PC-9 (cell line): ENCODE measurements around the gene PHAF1. TPM values are rescaled to one million over a fixed set of nuclear protein-coding genes. Genes with fewer than 3 reads are reported as not detected.
A peak's percentile ranks its signal among the peaks of the same experiment; 100 is the strongest.

ENCODE experiments used
- BruUV-seq: library from RNA; stranded (reverse); fragments of 400-500 nt; replicated peaks from 2 replicates; lab custom pipeline; 2021; lab: Mats Ljungman, UMichigan
- CTCF ChIA-PET: fragments of 300-600 bp; sonication (Branson Sonifier 250); formaldehyde crosslinking; loops from one replicate; lab custom pipeline; 2022; ENCODE audit warnings: antibody characterized with exemption; lab: Charles Lee
- POLR2A ChIA-PET: fragments of 300-600 bp; sonication (Branson Sonifier 250); formaldehyde crosslinking; loops from one replicate; lab custom pipeline; 2022; ENCODE audit warnings: antibody characterized with exemption; ENCODE audit not compliant: unreplicated experiment; lab: Charles Lee
- DNase-seq, 2 experiments: peaks; one replicate each; pipeline versions ENCODE4 v3.0.0 to v3.0.0-alpha.2; 2015 to 2022; ENCODE audit warnings: mixed read lengths in 1 of 2
- H2AFZ ChIP-seq: fragments of 200-600 bp; sonication (generic); 2 replicates; pipeline ENCODE4 v1.8.1; 2017; ENCODE audit warnings: antibody characterized with exemption
- H3F3A ChIP-seq: fragments of 200-600 bp; sonication (generic); 2 replicates; pipeline ENCODE4 v1.8.1; 2017; ENCODE audit warnings: antibody characterized with exemption, mild to moderate bottlenecking, low read depth; ENCODE audit not compliant: insufficient read depth
- H3K27ac ChIP-seq: fragments of 200-600 bp; sonication (generic); 2 replicates; pipeline ENCODE4 v1.6.1; 2016; ENCODE audit warnings: mixed run types
- H3K27me3 ChIP-seq: fragments of 200-600 bp; sonication (generic); 2 replicates; pipeline ENCODE4 v1.6.1; 2016; ENCODE audit warnings: low read depth, mixed run types; ENCODE audit not compliant: insufficient read depth
- H3K36me3 ChIP-seq: fragments of 200-600 bp; sonication (generic); 2 replicates; pipeline ENCODE4 v1.6.1; 2016; ENCODE audit warnings: low read depth, mixed run types
- H3K4me1 ChIP-seq: fragments of 200-600 bp; sonication (generic); replicated peaks from 2 replicates; pipeline ENCODE4 v1.6.1; 2016; ENCODE audit warnings: mixed run types; ENCODE audit not compliant: insufficient read depth
- H3K4me2 ChIP-seq: fragments of 200-600 bp; sonication (generic); 2 replicates; pipeline ENCODE4 v1.6.1; 2017; ENCODE audit warnings: mixed run types
- H3K4me3 ChIP-seq: fragments of 200-600 bp; sonication (generic); 2 replicates; pipeline ENCODE4 v1.6.1; 2016; ENCODE audit warnings: mixed run types
- H3K79me2 ChIP-seq: fragments of 200-600 bp; sonication (generic); 2 replicates; pipeline ENCODE4 v1.6.1; 2017; ENCODE audit warnings: low read depth, mixed run types
- H3K9me2 ChIP-seq: fragments of 200-600 bp; sonication (generic); 2 replicates; pipeline ENCODE4 v1.8.1; 2017; ENCODE audit warnings: mild to moderate bottlenecking; ENCODE audit not compliant: insufficient read depth
- H3K9me3 ChIP-seq: fragments of 200-600 bp; sonication (generic); 2 replicates; pipeline ENCODE4 v1.8.1; 2016; ENCODE audit warnings: low read depth; ENCODE audit not compliant: insufficient read depth
- H4K20me1 ChIP-seq: fragments of 200-600 bp; sonication (generic); 2 replicates; pipeline ENCODE4 v1.8.1; 2017; ENCODE audit not compliant: insufficient read depth
- CTCF ChIP-seq: fragments of 200-600 bp; sonication (generic); conservative IDR thresholded peaks from 2 replicates; pipeline ENCODE4 v1.6.1; 2017; ENCODE audit warnings: mixed run types, antibody characterized with exemption, mild to moderate bottlenecking, moderate library complexity
- EZH2 ChIP-seq: fragments of 200-600 bp; sonication (generic); IDR thresholded peaks from 2 replicates; pipeline ENCODE4 v1.8.0; 2017; ENCODE audit warnings: antibody characterized with exemption, low read depth
- intact Hi-C: fragments of 100-400 bp; cut with micrococcal nuclease; formaldehyde crosslinking; loops from one replicate; pipeline ENCODE4 v1.10.0; 2022; ENCODE audit not compliant: unreplicated experiment
- total RNA-seq: library from RNA; stranded (reverse); gene quantifications from 2 replicates; pipeline ENCODE4 v1.2.3, GENCODE V29; 2021

The PHAF1 gene
- total RNA-seq, 1 experiment from 2014 or later = 19.5 TPM

GRCh38 chr16:67184995-67185650 is 75.4 kb downstream of the PHAF1 start:
- no peaks in the 10 kb centered on the region for H3K27me3 ChIP-seq
- H3K36me3 ChIP-seq = no peaks in the 10 kb centered on the region
- H3K4me3 ChIP-seq = peak overlapping the region; percentile 67; the same call in 1 of the 2 replicates
- TF ChIP-seq CTCF (peak; percentile 58), EZH2 (no peak)
- peak; percentile 52 to 77 for DNase-seq
- no peak overlapping the region for H2AFZ ChIP-seq
- no peaks in the 10 kb centered on the region for H4K20me1 ChIP-seq
- peaks cover 36% of the 10 kb centered on the region for H3K4me1 ChIP-seq
- H3K9me3 ChIP-seq = no peaks in the 10 kb centered on the region
- ChIA-PET POLR2A (no interaction called here), CTCF (interaction anchor here (1.2 kb wide), 1 partner anchor 167 kb away, joined by 4 read pairs; no protein-coding TSS in a partner anchor)
- H3F3A ChIP-seq = peaks cover 20% of the 10 kb centered on the region; the same call in 1 of the 2 replicates
- peaks cover 16% of the 10 kb centered on the region for H3K79me2 ChIP-seq
- H3K9me2 ChIP-seq = no peaks in the 10 kb centered on the region
- no peak overlapping the region for H3K27ac ChIP-seq
- BruUV-seq = no TSS peak
- peak overlapping the region; percentile 84 for H3K4me2 ChIP-seq
- intact Hi-C loops = loop anchor here (2.0 kb wide), 1 partner anchor 72 kb away; no protein-coding TSS in a partner anchor

DNA sequence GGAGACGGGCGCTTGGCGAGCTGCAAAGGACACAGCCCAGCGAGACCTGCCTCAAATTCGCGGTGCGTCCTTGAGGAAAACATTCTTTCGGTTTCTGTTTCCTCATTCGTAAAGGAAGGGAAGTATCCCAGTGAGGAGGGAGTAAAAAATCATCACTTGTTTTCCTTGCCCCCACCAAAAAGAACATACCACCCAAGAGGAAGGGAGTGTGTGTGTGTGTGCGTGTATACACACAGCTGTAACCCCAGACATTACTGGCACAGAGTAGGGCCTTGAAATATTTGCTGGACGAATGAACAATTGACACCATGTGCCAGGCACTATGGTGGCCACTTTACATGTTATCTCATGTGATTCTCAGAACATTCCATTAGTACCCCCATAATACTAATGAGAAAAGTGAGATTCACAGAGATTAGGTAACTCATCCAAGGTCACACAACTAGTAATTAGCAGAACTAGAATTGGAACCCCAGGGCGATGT is 76.0 kb downstream of the PHAF1 start:
- Histone ChIP-seq H3K36me3 (no peaks in the 10 kb centered on the region), H3K27ac (no peak overlapping the region), H3K4me1 (peaks cover 36% of the 10 kb centered on the region), H3K79me2 (peaks cover 16% of the 10 kb centered on the region), H3K9me2 (no peaks in the 10 kb centered on the region), H3K9me3 (no peaks in the 10 kb centered on the region), H3K4me3 (no peak overlapping the region), H4K20me1 (no peaks in the 10 kb centered on the region), H3K27me3 (no peaks in the 10 kb centered on the region), H2AFZ (no peak overlapping the region), H3K4me2 (0 out of 2 replicates have a peak overlapping the region, but pooled peaks have one; percentile 84), H3F3A (peaks cover 20% of the 10 kb centered on the region; the same call in 1 of the 2 replicates)
- no peak for TF ChIP-seq EZH2
- TF ChIP-seq CTCF = no peak
- DNase-seq = no peak
- ChIA-PET CTCF (interaction anchor here (1.2 kb wide), 1 partner anchor 168 kb away, joined by 4 read pairs; no protein-coding TSS in a partner anchor), POLR2A (no interaction called here)
- intact Hi-C loops = loop anchor here (2.0 kb wide), 1 partner anchor 73 kb away; no protein-coding TSS in a partner anchor
- BruUV-seq = no TSS peak

DNA sequence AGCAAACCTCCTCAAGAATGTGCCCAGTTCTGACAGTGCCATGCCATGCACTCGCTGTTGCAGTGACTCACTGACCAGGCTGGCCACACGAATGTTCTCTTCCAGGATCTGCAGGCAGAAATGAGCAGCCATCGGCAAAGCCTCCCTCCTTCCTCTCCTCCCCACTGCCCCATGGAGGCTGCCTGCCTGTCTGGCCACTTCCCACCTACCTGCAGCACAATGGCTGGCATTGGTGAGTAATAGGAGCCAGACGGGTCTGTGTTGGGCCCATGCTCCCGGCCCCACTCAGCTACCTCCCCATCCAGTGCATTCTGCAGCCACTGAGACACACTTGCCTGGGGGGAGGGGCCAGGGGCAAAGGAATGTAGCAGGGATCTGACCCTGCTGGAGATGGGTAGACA is 76.8 kb downstream of the PHAF1 start:
- Histone ChIP-seq H3K9me3 (no peaks in the 10 kb centered on the region), H3K4me3 (no peak overlapping the region), H3K79me2 (peaks cover 16% of the 10 kb centered on the region), H3K36me3 (no peaks in the 10 kb centered on the region), H3F3A (peaks cover 20% of the 10 kb centered on the region; the same call in 1 of the 2 replicates), H4K20me1 (no peaks in the 10 kb centered on the region), H3K9me2 (no peaks in the 10 kb centered on the region), H3K27ac (no peak overlapping the region), H3K4me1 (peaks cover 40% of the 10 kb centered on the region), H3K4me2 (peak overlapping the region; percentile 46), H2AFZ (no peak overlapping the region), H3K27me3 (no peaks in the 10 kb centered on the region)
- POLR2A ChIA-PET = interaction anchor here (0.6 kb wide), 1 partner anchor 8 kb away, joined by 3 read pairs; no protein-coding TSS in a partner anchor
- peak; percentile 57 to 65 for DNase-seq
- no TSS peak for BruUV-seq
- TF ChIP-seq CTCF (no peak), EZH2 (no peak)
- intact Hi-C loops = no loop called here
- CTCF ChIA-PET = interaction anchor here (1.0 kb wide), 1 partner anchor 60 kb away, joined by 4 read pairs; no protein-coding TSS in a partner anchor
